ENCODE results near the gene DNAJB2.

The DNAJB2 gene

GRCh38 chr2:219314804-219315468 is 35.8 kb downstream of the DNAJB2 start:
- no peak for DNase-seq (ENCODE audit: low read depth)
- no peak for TF ChIP-seq CTCF (IDR thresholded peaks at IDR 0.05; ENCODE audit: low read length, missing control alignments)
- no peak overlapping the region for H3K4me3 ChIP-seq (replicated peaks; ENCODE audit: low read depth, low read length)

GRCh38 chr2:219323434-219323833 is 44.3 kb downstream of the DNAJB2 start:
- no peak for TF ChIP-seq CTCF (IDR thresholded peaks at IDR 0.05; ENCODE audit: low read length, missing control alignments)
- DNase-seq (ENCODE audit: low read depth) = no peak

GRCh38 chr2:219325136-219325535 is 46.0 kb downstream of the DNAJB2 start:
- no peak for TF ChIP-seq CTCF (IDR thresholded peaks at IDR 0.05; ENCODE audit: low read length, missing control alignments)
- no peak for DNase-seq (ENCODE audit: low read depth)
- H3K4me3 ChIP-seq (replicated peaks; ENCODE audit: low read depth, low read length) = no peak overlapping the region

More at GRCh38 chr2:219323434-219323833, 44.3 kb downstream of the DNAJB2 start:
- H3K4me3 ChIP-seq (replicated peaks; ENCODE audit: low read depth, low read length) = no peak overlapping the region

GRCh38 chr2:219325657-219326315 is 46.6 kb downstream of the DNAJB2 start:
- H3K4me3 ChIP-seq (replicated peaks; ENCODE audit: low read depth, low read length) = no peak overlapping the region

GRCh38 chr2:219327719-219328118 is 48.6 kb downstream of the DNAJB2 start:
- DNase-seq (ENCODE audit: low read depth) = no peak
- no peak overlapping the region for H3K4me3 ChIP-seq (replicated peaks; ENCODE audit: low read depth, low read length)
- no peak for TF ChIP-seq CTCF (IDR thresholded peaks at IDR 0.05; ENCODE audit: low read length, missing control alignments)

More at GRCh38 chr2:219325657-219326315, 46.6 kb downstream of the DNAJB2 start:
- no peak for DNase-seq (ENCODE audit: low read depth)
- no peak for TF ChIP-seq CTCF (IDR thresholded peaks at IDR 0.05; ENCODE audit: low read length, missing control alignments)

GRCh38 chr2:219331560-219332213 is 52.5 kb downstream of the DNAJB2 start:
- DNase-seq (ENCODE audit: low read depth) = peak; percentile 45
- no peak overlapping the region for H3K4me3 ChIP-seq (replicated peaks; ENCODE audit: low read depth, low read length)
- no peak for TF ChIP-seq CTCF (IDR thresholded peaks at IDR 0.05; ENCODE audit: low read length, missing control alignments)
